Measurements from ENCODE around the gene PARD3B.

PARD3B gene

DNA sequence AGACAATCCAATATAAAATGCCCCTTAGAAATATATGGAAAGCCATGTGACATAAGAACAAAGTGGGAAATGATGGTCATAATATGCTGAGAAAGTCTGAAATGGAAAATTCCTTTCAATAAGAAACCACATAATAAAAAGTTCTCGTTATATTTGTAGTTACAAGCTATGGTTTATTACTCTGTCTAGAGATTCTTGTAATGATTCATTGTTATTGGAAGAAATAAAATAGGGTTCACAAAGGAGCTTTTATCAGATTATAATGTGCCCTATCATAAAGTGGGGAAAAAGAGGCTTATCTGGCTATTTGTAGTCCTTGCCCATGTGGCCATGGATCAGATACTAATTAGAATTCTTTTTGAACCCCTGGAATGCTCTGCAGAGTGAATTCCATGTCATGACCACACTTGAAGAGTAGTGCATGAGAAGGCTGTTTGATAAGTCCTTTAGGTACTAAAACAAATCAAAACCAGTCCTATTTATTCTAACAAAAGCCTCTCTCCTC lies 716.3 kb downstream of the PARD3B start:
- TF ChIP-seq, protein P1, sequence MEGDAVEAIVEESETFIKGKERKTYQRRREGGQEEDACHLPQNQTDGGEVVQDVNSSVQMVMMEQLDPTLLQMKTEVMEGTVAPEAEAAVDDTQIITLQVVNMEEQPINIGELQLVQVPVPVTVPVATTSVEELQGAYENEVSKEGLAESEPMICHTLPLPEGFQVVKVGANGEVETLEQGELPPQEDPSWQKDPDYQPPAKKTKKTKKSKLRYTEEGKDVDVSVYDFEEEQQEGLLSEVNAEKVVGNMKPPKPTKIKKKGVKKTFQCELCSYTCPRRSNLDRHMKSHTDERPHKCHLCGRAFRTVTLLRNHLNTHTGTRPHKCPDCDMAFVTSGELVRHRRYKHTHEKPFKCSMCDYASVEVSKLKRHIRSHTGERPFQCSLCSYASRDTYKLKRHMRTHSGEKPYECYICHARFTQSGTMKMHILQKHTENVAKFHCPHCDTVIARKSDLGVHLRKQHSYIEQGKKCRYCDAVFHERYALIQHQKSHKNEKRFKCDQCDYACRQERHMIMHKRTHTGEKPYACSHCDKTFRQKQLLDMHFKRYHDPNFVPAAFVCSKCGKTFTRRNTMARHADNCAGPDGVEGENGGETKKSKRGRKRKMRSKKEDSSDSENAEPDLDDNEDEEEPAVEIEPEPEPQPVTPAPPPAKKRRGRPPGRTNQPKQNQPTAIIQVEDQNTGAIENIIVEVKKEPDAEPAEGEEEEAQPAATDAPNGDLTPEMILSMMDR (IDR thresholded peaks at IDR 0.05; ENCODE audit: borderline replicate concordance, control extremely low read depth, extremely low read depth, insufficient read depth, missing control alignments), result no peak
- in situ Hi-C loops (cut with MboI; ENCODE audit: low sequenced_read_pairs, unreplicated experiment), result no loop called here
- no peak for DNase-seq (ENCODE audit: low spot score)

DNA sequence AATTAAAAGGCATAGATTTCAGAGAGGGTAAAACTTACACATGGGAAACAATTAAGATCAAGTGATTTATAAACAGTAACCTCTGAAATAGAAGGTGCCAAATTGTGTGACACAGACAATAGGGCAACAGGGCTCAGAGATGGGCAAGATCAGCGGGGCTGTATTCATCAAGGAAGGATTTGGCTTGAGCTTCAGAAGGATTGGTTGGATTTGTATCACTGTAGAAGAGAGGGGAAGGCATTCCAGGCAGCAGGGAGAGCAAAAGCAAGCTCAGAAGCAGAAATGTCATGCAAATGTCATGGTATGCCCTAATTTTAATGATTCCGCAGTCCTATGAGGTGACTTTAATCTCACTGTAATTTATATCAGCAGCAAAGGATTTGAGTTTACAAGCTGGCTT lies 722.0 kb downstream of the PARD3B start:
- in situ Hi-C loops (cut with MboI; ENCODE audit: low sequenced_read_pairs, unreplicated experiment), result no loop called here
- no peak for DNase-seq (ENCODE audit: low spot score)

DNA sequence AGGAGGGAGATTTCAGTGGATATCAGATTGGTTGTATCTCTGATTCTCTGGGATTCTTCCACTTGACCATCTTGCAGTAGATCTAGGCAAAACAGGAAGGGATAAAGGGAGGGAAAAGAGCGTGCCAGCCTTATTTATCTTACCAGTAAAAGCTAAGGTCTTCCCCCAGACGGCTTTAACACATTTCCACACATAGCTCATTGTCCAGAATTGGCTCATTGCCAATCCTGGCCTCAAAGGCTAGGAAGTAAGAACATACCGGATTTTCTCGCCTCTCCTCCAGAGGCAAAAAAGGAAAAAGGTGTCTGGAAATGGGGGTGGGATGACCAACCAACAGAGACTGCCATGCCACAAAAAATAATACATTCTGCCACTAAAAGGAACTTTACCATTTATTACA lies 725.4 kb downstream of the PARD3B start:
- in situ Hi-C loops (cut with MboI; ENCODE audit: low sequenced_read_pairs, unreplicated experiment), result no loop called here
- no peak for DNase-seq (ENCODE audit: low spot score)
- TF ChIP-seq, protein P1 (IDR thresholded peaks at IDR 0.05; ENCODE audit: borderline replicate concordance, control extremely low read depth, extremely low read depth, insufficient read depth, missing control alignments), result no peak

More for the DNA sequence above, 722.0 kb downstream of the PARD3B start:
- TF ChIP-seq, protein P1 (IDR thresholded peaks at IDR 0.05; ENCODE audit: borderline replicate concordance, control extremely low read depth, extremely low read depth, insufficient read depth, missing control alignments), result no peak

DNA sequence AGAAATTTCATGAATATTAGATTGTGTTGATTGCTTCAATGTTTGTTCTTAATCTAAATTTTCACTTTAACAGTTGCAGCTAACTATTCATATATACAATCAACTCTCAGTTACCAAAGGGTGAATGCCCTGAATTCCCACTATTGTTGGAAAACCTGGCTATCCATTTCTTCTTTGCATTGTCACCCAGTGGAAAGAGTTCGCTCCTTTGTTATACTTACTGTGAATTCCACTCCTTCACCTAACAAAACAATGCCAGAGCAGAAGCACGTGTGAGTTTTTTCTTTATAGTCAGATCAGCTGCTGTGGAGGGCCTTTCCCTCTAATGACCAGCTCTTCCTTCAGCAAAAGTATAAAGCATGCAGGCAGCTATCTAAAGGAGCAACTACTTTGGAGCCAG lies 727.9 kb downstream of the PARD3B start:
- no peak for DNase-seq (ENCODE audit: low spot score)
- TF ChIP-seq, protein P1 (IDR thresholded peaks at IDR 0.05; ENCODE audit: borderline replicate concordance, control extremely low read depth, extremely low read depth, insufficient read depth, missing control alignments), result no peak
- in situ Hi-C loops (cut with MboI; ENCODE audit: low sequenced_read_pairs, unreplicated experiment), result no loop called here

DNA sequence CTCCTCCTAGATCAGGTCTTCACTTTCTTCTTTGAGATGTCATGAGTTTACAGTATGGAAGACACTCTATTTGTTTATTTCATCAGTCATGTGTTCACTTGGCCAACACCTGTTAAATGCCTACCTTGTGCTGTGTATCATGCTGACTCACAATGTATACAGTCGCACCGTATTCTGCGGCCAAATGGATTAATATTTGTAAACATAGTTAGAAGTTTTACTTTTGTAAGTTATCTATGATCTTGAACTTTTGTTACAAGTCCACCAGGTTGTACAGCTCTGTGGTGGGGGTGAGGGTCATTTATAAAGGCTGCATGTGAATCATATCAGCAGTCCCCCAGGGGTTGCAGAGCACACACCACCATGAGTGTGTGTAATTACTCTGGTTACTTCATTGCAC lies 728.4 kb downstream of the PARD3B start:
- TF ChIP-seq, protein P1 (IDR thresholded peaks at IDR 0.05; ENCODE audit: borderline replicate concordance, control extremely low read depth, extremely low read depth, insufficient read depth, missing control alignments), result no peak
- in situ Hi-C loops (cut with MboI; ENCODE audit: low sequenced_read_pairs, unreplicated experiment), result no loop called here
- no peak for DNase-seq (ENCODE audit: low spot score)

DNA sequence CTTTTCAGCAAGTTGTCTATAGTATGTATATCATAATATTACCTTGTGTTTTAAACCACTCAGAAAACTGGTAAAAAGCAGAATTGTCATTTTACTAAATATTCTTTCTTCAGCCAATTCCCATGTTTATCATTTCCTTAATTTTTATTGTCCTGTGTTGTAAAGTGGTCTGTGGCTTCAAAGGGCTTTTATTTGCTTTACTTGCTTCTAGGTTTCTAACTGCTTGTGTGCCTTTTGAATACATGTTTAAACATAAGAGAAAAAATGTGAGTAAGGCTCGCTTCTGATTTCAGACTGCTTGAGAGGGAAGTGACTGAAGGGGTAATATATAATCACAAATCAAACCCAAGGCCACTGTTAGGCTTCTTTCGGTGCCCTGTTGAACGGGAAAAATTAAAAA lies 729.5 kb downstream of the PARD3B start:
- no peak for DNase-seq (ENCODE audit: low spot score)
- TF ChIP-seq, protein P1 (IDR thresholded peaks at IDR 0.05; ENCODE audit: borderline replicate concordance, control extremely low read depth, extremely low read depth, insufficient read depth, missing control alignments), result no peak
- in situ Hi-C loops (cut with MboI; ENCODE audit: low sequenced_read_pairs, unreplicated experiment), result no loop called here

Measured in GM13976 (cell line).